ENCODE data around the gene ECSIT.

- TF ChIP-seq, protein P1, sequence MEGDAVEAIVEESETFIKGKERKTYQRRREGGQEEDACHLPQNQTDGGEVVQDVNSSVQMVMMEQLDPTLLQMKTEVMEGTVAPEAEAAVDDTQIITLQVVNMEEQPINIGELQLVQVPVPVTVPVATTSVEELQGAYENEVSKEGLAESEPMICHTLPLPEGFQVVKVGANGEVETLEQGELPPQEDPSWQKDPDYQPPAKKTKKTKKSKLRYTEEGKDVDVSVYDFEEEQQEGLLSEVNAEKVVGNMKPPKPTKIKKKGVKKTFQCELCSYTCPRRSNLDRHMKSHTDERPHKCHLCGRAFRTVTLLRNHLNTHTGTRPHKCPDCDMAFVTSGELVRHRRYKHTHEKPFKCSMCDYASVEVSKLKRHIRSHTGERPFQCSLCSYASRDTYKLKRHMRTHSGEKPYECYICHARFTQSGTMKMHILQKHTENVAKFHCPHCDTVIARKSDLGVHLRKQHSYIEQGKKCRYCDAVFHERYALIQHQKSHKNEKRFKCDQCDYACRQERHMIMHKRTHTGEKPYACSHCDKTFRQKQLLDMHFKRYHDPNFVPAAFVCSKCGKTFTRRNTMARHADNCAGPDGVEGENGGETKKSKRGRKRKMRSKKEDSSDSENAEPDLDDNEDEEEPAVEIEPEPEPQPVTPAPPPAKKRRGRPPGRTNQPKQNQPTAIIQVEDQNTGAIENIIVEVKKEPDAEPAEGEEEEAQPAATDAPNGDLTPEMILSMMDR (IDR thresholded peaks at IDR 0.05), result no peak
- no peak for TF ChIP-seq EZH2 (IDR thresholded peaks at IDR 0.05; ENCODE audit: borderline replicate concordance, insufficient read depth, low read depth, low read length, poor library complexity, severe bottlenecking)
These were observed 49.6 kb downstream of the ECSIT start for GRCh38 chr19:11479090-11479897.

All from B cell (primary cell).